OCI-LY3 (cell line): ENCODE measurements around the gene FEN1.

Experiments
- H2AFZ ChIP-seq: fragments of 200-600, 300-600 bp; shearing (Covaris generic); 2 replicates; pipeline ENCODE4 v1.6.0; 2014; ENCODE audit warnings: antibody characterized with exemption, low read depth, low read length
- H3K27ac ChIP-seq: fragments of 200-600, 300-600 bp; sonication (generic); 2 replicates; pipeline ENCODE4 v1.5.1; 2014; ENCODE audit warnings: mild to moderate bottlenecking, low read length, moderate library complexity, mixed read lengths
- H3K27me3 ChIP-seq: fragments of 200-600, 300-600 bp; sonication (generic); 2 replicates; pipeline ENCODE4 v1.6.1; 2014; ENCODE audit warnings: low read depth, low read length, mixed read lengths
- H3K36me3 ChIP-seq: fragments of 200-600, 300-600 bp; sonication (generic); replicated peaks from 2 replicates; pipeline ENCODE3; 2014; ENCODE audit warnings: low read depth, low read length, mixed read lengths
- H3K4me1 ChIP-seq: fragments of 300-600, 200-600 bp; sonication (generic); 2 replicates; pipeline ENCODE4 v1.6.1; 2014; ENCODE audit warnings: low read length, mixed read lengths
- H3K4me2 ChIP-seq: fragments of 200-600, 300-600 bp; sonication (generic); 2 replicates; pipeline ENCODE4 v1.6.1; 2014; ENCODE audit warnings: low read length, mixed read lengths
- H3K4me3 ChIP-seq: fragments of 300-600, 200-600 bp; sonication (generic); 2 replicates; pipeline ENCODE4 v1.5.1; 2014; ENCODE audit warnings: antibody characterized with exemption, mild to moderate bottlenecking, low read length, moderate library complexity
- H3K79me2 ChIP-seq: fragments of 300-600, 200-600 bp; shearing (Covaris generic); 2 replicates; pipeline ENCODE4 v1.6.1; 2014; ENCODE audit warnings: mild to moderate bottlenecking, low read length, mixed read lengths
- H3K9ac ChIP-seq: fragments of 300-600, 200-600 bp; shearing (Covaris generic); 2 replicates; pipeline ENCODE4 v1.6.0; 2014; ENCODE audit warnings: mild to moderate bottlenecking, low read length, moderate library complexity
- H3K9me3 ChIP-seq: fragments of 200-600, 300-600 bp; shearing (Covaris generic); 2 replicates; pipeline ENCODE4 v1.6.1; 2014; ENCODE audit warnings: low read length, mixed read lengths; ENCODE audit not compliant: insufficient read depth
- H4K20me1 ChIP-seq: fragments of 200-600, 300-600 bp; sonication (generic); 2 replicates; pipeline ENCODE4 v1.6.1; 2016; ENCODE audit warnings: low read length, mixed read lengths; ENCODE audit not compliant: insufficient read depth
- EZH2phosphoT487 ChIP-seq: fragments of 200-600 bp; shearing (Covaris generic); IDR thresholded peaks from 2 replicates; pipeline ENCODE4 v1.6.1; 2018; ENCODE audit warnings: antibody characterized with exemption, mixed run types, low read depth
- TF ChIP-seq, protein P1 (sequence below): fragments of 200-600, 300-600 bp; sonication (generic); IDR thresholded peaks from 2 replicates; pipeline ENCODE4 v1.5.1; 2014; ENCODE audit warnings: antibody characterized with exemption, low read length, low read depth

FEN1 gene

DNA sequence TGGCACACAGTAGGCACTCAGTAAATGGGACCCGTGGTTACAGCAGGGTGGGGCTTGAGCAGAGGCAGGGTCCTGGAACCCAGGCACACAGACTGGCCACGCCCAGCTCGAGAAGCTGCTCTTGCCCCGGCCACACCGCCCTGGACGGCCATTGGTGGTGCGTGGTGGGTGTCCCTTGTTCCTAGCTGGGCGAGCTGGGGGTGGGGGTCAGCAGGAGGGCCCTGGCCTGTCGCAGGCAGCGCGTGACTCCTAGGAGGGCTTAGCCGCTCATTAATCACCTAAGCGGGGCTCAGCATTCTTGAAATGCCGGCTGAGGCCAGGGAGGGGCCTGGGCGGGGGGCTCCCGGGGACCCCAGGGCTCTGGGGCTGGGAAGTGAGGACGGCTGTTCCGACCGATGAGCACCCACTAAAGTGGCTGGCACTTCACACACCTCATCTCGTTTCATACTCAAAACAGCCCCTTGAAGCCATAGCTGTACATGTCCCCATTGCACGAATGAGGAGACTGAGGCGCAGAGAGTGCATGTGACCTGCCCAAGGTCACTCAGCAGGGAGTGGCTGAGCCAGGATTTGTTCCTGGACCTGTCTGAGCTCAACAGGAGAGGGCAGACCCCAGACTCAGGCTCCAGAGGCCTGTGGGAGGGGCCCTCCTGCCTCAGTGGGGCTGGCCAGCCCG lies 28.6 kb upstream of the FEN1 start:
- no peak overlapping the region for H3K9ac ChIP-seq
- no peaks in the 10 kb centered on the region for H3K9me3 ChIP-seq
- TF ChIP-seq, protein P1, sequence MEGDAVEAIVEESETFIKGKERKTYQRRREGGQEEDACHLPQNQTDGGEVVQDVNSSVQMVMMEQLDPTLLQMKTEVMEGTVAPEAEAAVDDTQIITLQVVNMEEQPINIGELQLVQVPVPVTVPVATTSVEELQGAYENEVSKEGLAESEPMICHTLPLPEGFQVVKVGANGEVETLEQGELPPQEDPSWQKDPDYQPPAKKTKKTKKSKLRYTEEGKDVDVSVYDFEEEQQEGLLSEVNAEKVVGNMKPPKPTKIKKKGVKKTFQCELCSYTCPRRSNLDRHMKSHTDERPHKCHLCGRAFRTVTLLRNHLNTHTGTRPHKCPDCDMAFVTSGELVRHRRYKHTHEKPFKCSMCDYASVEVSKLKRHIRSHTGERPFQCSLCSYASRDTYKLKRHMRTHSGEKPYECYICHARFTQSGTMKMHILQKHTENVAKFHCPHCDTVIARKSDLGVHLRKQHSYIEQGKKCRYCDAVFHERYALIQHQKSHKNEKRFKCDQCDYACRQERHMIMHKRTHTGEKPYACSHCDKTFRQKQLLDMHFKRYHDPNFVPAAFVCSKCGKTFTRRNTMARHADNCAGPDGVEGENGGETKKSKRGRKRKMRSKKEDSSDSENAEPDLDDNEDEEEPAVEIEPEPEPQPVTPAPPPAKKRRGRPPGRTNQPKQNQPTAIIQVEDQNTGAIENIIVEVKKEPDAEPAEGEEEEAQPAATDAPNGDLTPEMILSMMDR, result no peak
- TF ChIP-seq EZH2phosphoT487, result no peak
- peaks cover 3% of the 10 kb centered on the region; the same call in 1 of the 2 replicates for H3K27me3 ChIP-seq
- H2AFZ ChIP-seq, result no peak overlapping the region
- H3K79me2 ChIP-seq, result no peaks in the 10 kb centered on the region
- no peak overlapping the region for H3K27ac ChIP-seq
- H3K4me1 ChIP-seq, result no peaks in the 10 kb centered on the region; the same call in 1 of the 2 replicates
- no peaks in the 10 kb centered on the region for H4K20me1 ChIP-seq
- no peak overlapping the region for H3K4me2 ChIP-seq
- no peaks in the 10 kb centered on the region for H3K36me3 ChIP-seq
- no peak overlapping the region for H3K4me3 ChIP-seq

DNA sequence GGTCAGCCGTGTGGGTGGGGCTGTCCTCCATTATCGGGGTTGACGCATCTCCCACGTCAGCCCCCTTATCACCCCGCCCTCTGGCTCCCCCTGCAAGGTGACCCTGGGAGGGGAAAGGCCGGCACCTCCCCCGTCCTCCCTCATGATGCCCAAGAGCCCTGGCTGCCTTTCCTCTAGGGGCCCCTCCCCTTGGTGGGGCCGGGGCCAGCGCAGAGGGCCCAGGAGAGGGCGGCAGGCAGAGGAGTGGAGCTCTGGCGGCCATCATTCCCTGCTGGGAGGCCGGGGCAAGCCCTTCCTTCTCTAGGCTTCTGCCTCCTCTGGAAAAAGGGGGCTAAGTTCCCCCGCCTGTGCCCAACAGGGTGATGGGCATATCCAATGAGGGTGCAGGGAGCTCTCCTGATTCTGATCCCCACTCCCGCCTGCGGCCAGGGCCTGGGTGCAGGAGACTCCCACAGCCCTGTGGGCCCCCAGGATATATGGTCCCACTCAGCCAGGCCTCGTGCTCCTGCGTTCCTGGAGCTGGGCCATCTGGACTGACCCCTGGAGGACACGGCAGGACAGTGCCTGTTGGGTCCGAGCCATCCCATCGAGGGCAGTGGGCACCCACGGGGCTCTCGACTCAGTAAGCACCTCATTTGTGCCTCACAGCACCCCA lies 28.0 kb upstream of the FEN1 start:
- H3K79me2 ChIP-seq, result no peaks in the 10 kb centered on the region
- H3K9me3 ChIP-seq, result no peaks in the 10 kb centered on the region
- no peak overlapping the region for H3K4me2 ChIP-seq
- H3K4me3 ChIP-seq, result no peak overlapping the region
- no peaks in the 10 kb centered on the region for H4K20me1 ChIP-seq
- H3K36me3 ChIP-seq, result no peaks in the 10 kb centered on the region
- H3K27ac ChIP-seq, result no peak overlapping the region
- no peaks in the 10 kb centered on the region; the same call in 1 of the 2 replicates for H3K4me1 ChIP-seq
- TF ChIP-seq, protein P1, result no peak
- no peak for TF ChIP-seq EZH2phosphoT487
- H3K9ac ChIP-seq, result no peak overlapping the region
- H3K27me3 ChIP-seq, result peaks cover 3% of the 10 kb centered on the region; the same call in 1 of the 2 replicates
- H2AFZ ChIP-seq, result no peak overlapping the region

DNA sequence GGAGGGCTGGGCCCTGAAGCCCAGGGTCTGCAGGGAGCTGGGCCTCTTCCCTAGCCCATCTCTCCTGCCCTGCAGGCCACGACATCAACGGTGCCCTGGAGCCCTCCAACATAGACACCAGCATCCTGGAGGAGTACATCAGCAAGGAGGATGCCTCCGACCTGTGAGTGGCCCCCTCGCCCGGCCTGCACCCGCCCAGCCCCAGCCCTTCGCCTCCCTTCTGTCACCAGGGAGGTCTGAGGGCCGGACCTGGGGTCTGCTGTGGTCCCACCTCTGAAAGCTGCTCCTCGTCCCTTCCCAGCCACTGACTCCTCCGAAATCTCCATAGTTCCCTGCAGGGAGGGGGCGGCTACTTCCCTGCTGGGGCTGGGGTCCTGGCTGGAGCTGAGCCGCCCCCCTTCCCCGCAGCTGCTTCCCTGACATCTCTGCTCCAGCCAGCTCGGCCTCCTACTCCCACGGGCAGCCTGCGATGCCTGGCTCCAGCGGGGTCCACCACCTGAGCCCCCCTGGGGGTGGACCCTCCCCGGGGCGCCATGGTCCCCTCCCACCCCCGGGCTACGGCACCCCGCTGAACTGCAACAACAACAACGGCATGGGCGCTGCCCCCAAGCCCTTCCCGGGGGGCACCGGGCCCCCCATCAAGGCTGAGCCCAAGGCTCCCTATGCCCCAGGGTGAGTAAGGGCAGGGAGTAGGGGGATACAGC lies 27.0 kb upstream of the FEN1 start:
- Histone ChIP-seq H3K27me3 (peaks cover 3% of the 10 kb centered on the region; the same call in 1 of the 2 replicates), H2AFZ (no peak overlapping the region), H3K4me2 (no peak overlapping the region), H3K79me2 (no peaks in the 10 kb centered on the region), H3K9me3 (no peaks in the 10 kb centered on the region), H3K4me1 (no peaks in the 10 kb centered on the region; the same call in 1 of the 2 replicates), H3K36me3 (no peaks in the 10 kb centered on the region), H3K27ac (no peak overlapping the region), H3K4me3 (no peak overlapping the region), H3K9ac (no peak overlapping the region), H4K20me1 (no peaks in the 10 kb centered on the region)
- TF ChIP-seq, protein P1, result no peak
- TF ChIP-seq EZH2phosphoT487, result no peak

DNA sequence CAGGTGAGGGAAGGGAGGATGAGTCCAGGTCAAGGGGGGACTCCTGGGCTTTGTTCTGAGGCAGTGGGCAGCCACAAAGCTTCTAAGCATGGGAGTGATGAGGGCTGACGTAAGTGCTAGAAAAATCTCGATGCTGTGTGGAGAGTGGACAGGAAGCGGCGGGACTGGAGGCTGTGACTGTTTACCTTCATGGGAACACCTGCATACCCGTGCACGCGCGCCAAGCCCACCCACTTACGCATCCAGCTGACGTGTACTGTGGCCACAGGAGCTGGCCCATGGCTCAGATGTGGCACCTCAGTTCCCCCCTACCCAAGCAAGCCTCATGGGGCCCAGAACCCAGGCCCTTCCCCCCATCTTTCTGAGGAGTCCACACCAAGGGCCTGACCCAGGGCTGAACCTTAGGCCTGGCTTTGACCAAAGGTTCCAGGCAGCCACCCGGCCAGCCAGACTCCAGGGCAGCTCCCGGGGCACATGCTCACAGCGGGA lies 26.3 kb upstream of the FEN1 start:
- H3K27me3 ChIP-seq, result peaks cover 3% of the 10 kb centered on the region; the same call in 1 of the 2 replicates
- no peak overlapping the region for H3K9ac ChIP-seq
- no peaks in the 10 kb centered on the region for H4K20me1 ChIP-seq
- H2AFZ ChIP-seq, result no peak overlapping the region
- no peaks in the 10 kb centered on the region for H3K9me3 ChIP-seq
- H3K79me2 ChIP-seq, result no peaks in the 10 kb centered on the region
- H3K4me3 ChIP-seq, result no peak overlapping the region
- no peak overlapping the region for H3K27ac ChIP-seq
- H3K36me3 ChIP-seq, result no peaks in the 10 kb centered on the region
- TF ChIP-seq, protein P1, result no peak
- no peak for TF ChIP-seq EZH2phosphoT487
- H3K4me2 ChIP-seq, result no peak overlapping the region
- no peaks in the 10 kb centered on the region; the same call in 1 of the 2 replicates for H3K4me1 ChIP-seq
